ENCODE data around the gene MAP1A.
"Not testable (repeated sequence)": the region's sequence is repeated elsewhere in the genome, so short reads cannot be mapped to it uniquely, and the experiment has no call there.

GRCh38 chr15:43566615-43567014 lies 49.2 kb downstream of the MAP1A start:
- TF ChIP-seq CTCF (IDR thresholded peaks at IDR 0.05; ENCODE audit: low read depth, low read length); EZH2phosphoT487 (IDR thresholded peaks at IDR 0.05; ENCODE audit: low read depth): not testable (repeated sequence)
